Epithelial cell of prostate (primary cell): ENCODE measurements around the gene NDRG2.
A peak's percentile ranks its signal among the peaks of the same experiment; 100 is the strongest.

Source experiments
- DNase-seq: peaks from one replicate; pipeline ENCODE4 v3.0.0-alpha.2; 2011; ENCODE audit warnings: low read depth, low spot score
- H3K27ac ChIP-seq: fragments of 450-650 bp; 2 replicates; pipeline ENCODE4 v1.5.1; 2017; ENCODE audit warnings: mild to moderate bottlenecking

NDRG2 gene

GRCh38 chr14:21024585-21025370, at the start of gene NDRG2:
NDRG2 (minus strand) TSS chr14:21025061; CDS start chr14:21023315, 1,746 bp downstream.
- no peak within 1 kb of the TSS for H3K27ac ChIP-seq
- no peak for DNase-seq

DNA sequence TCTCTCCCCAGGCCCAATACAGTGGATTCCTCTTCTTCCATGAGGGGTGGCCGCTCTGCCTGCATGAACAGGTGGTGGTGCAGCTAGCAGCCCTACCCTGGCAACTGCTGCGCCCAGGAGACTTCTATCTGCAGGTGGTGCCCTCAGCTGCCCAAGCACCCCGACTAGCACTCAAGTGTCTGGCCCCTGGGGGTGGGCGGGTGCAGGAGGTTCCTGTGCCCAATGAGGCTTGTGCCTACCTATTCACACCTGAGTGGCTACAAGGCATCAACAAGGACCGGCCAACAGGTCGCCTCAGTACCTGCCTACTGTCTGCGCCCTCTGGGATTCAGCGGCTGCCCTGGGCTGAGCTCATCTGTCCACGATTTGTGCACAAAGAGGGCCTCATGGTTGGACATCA, 49.1 kb upstream of the NDRG2 start:
- DNase-seq: no peak
- H3K27ac ChIP-seq: no peak overlapping the region

GRCh38 chr14:21072781-21073339, 48.0 kb upstream of the NDRG2 start:
- H3K27ac ChIP-seq: no peak overlapping the region
- DNase-seq: no peak

DNA sequence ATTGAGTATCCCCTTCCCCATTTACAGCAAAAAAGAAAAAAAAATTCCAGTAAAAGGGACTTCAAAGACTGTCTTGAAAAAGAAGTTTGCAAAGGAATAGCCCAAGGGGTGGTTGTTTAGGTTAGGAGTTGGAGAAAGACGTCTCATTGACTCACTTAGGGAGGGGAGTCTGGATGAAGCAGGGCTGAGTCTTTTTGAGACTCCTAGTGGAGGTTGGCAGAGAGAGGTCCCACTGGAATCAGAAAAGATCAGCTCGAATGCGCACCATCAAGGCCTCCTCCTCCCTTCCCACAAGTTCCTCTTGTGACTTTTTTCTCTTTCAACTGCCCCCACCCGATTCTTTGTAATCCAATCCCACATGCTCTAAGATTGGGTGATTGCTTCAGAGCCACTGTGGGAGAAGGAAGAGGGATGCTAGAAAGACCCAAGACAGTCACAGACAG, 47.2 kb upstream of the NDRG2 start:
- DNase-seq: no peak

DNA sequence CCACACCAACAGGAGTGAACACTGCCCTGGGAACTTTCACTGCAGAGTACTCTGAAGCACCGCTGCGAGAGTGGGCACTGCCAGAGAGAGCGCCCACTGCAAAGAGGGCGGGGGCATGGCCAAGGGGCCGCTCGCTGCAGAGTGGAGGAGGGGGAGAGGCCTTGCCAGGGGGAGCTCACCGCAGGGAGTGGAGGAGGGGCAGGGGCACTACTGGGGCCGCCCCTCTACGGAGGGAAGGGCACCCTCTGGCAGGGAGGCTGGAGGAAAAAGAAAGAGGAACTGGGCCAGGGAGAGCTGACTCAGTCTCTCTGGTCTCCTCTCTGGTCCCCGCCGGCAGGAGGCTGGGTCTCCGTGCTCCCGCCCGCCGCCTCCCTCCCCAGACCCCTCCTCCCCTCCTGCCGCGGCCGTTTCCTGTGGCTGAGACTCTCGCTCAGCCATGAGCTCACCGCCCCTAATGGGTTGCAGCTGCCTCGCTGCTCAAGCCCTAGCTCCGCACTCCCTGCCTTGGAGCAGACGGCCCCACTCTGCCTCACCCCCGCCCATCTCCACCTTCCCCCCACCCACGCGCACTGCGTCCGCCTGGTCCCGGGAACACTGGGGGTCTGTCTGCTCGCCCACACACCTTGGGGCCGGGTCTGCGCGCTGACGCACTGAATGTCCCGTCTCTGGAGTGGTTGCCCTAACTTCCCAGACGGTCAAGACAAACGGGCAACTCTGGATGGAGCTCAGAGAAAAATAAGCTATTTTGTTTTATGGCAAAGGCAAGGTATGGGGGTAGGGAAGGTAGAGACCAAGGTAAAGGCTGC, 46.6 kb upstream of the NDRG2 start:
- peak overlapping the region; percentile 49 for H3K27ac ChIP-seq

More for the DNA sequence above, 47.2 kb upstream of the NDRG2 start:
- peak overlapping the region; percentile 49 for H3K27ac ChIP-seq

GRCh38 chr14:21070610-21071224, 45.9 kb upstream of the NDRG2 start:
- peak overlapping the region; percentile 49 for H3K27ac ChIP-seq
- no peak for DNase-seq

More for the DNA sequence above, 46.6 kb upstream of the NDRG2 start:
- DNase-seq: peak; percentile 60

DNA sequence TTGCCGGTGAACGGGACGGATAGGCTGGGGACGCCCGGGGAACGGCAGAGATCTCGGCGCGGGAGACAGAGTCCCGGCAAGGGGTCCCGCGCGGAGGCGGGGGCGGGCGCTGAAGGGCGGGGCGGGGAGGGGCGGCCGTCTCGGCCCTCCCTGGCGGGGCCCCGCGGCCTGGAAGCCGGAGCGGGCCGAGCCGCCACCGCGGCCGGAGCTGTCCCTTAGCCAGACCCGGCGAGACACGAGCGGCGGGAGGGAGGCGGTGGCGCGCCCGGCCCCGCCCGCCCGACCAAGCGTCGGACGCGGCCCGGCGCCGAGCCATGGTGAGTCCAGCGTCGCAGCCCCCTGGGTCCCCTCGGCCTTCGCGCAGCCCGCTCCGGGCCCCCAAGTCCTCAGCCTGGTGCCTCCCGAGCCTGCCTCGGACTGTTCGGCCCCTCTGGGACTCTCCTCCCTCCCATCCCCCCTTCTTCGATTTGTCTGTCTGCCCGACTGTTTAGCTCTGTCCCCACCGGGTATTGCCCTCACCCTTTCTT, 45.3 kb upstream of the NDRG2 start, which contains the start of gene ARHGEF40:
Gene ARHGEF40, plus strand, starts transcription at position 222 of the 527 bp plus-strand sequence. Its CDS starts 93 bp downstream, at position 315.
- H3K27ac ChIP-seq: peak within 1 kb of the TSS; percentile 49
- no peak for DNase-seq

GRCh38 chr14:21069388-21070082, 44.7 kb upstream of the NDRG2 start:
- no peak for DNase-seq
- peak overlapping the region; percentile 49 for H3K27ac ChIP-seq

GRCh38 chr14:21068521-21069387, 43.9 kb upstream of the NDRG2 start:
- no peak overlapping the region for H3K27ac ChIP-seq
- no peak for DNase-seq

DNA sequence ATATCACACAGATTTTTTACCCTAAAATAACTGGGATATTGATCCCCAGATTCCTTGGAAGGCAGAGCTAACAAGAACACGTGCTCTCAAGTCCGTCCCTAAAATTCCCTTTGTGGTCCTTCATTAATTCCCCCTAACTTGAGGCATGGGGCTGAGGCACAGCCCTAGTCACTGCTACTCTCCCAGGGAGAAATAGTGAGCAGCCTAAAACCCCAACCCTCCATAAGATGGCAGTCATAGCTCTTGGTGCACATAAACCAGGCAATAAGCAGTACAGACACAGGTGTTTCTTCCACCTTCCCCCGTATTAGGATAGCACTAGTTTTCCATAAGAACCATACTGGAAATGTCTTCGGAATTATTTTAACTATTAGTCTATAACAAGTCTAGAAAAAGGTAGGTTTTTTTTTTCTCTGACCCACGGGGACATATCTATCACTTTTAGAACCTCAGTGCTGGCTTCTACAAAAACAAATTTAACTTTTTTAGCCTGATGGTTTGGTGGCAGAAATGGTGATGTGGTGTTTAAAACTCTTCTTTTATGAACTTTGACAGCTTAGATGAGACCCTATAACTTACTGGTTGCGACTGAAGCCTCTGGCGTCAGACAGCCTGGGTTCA, 42.1 kb upstream of the NDRG2 start:
- DNase-seq: no peak
- no peak overlapping the region for H3K27ac ChIP-seq

- DNase-seq: no peak
- no peak overlapping the region for H3K27ac ChIP-seq
Observed at GRCh38 chr14:21063479-21063878, 38.6 kb upstream of the NDRG2 start.

DNA sequence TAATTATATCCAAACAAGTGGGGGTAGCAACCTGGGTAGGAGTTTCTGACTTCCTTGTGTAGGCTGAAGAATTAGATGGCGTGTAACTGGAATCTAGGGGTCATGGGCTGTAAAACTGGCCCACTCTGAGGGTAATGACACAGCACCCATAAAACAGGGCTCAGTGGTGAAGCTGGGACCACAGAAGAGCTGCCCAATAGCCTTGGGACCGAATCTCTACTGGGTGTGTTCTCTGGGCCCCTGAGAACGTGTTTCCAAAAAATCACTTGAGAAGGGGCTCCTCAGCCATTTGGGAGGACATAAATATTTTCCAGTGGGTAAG, 36.4 kb upstream of the NDRG2 start:
- DNase-seq: no peak
- H3K27ac ChIP-seq: no peak overlapping the region

- no peak overlapping the region for H3K27ac ChIP-seq
Observed at GRCh38 chr14:21060614-21061346, 35.9 kb upstream of the NDRG2 start.

DNA sequence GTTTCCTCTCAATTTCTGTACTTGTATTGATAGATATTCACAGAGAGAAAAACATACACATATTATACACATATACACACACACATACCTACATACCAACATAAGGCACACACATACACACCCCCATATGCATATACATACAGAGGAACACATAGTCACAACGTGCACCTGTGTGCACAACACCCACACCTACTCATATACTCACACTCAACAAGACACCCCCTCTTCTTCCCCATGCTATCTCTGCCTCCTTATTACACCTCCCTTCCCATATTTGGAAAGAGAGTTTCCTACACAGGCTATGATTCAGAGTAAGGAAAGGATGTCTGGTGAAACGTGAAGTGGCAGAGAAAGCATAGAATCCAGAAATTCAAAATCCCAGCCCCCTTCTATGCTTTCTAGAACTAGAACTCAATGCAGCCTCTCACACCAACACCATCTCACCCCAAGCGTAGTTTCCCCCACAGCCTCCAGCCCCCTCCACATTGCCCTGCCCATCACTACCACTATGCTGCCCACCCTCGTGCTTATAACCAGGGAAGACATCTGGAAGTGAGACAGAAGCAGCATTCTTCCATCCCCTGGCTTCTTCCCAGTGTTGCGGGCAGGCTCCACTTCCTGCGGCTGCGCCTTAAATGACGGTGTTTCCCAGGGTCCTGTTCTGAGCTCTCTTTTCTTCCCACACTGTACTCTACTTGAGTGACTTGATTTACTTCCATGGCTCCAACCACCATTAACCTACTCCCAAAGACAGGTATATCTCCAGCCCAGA, 35.2 kb upstream of the NDRG2 start:
- no peak overlapping the region for H3K27ac ChIP-seq
- no peak for DNase-seq

More at GRCh38 chr14:21060614-21061346, 35.9 kb upstream of the NDRG2 start:
- DNase-seq: no peak

DNA sequence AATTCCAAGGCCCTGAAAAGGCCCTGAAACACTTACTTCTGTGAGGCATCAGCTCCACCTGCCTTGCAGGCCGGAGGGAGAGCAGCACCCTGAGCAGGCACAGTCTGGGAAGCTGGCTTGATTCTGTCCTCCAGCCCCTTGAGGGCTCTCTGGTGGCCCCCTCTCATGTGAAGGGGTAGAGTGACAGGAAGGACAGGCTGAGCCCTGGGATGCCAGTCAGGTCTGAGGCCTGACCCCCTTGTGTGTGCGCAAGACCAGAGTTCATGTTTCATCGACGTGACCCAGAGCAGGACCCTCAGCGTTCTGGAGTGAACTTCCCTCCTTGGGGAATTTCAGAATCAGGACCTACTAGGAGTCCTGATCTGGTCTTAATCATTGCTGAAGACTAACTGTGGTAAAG, 34.0 kb upstream of the NDRG2 start:
- no peak for DNase-seq
- H3K27ac ChIP-seq: no peak overlapping the region

DNA sequence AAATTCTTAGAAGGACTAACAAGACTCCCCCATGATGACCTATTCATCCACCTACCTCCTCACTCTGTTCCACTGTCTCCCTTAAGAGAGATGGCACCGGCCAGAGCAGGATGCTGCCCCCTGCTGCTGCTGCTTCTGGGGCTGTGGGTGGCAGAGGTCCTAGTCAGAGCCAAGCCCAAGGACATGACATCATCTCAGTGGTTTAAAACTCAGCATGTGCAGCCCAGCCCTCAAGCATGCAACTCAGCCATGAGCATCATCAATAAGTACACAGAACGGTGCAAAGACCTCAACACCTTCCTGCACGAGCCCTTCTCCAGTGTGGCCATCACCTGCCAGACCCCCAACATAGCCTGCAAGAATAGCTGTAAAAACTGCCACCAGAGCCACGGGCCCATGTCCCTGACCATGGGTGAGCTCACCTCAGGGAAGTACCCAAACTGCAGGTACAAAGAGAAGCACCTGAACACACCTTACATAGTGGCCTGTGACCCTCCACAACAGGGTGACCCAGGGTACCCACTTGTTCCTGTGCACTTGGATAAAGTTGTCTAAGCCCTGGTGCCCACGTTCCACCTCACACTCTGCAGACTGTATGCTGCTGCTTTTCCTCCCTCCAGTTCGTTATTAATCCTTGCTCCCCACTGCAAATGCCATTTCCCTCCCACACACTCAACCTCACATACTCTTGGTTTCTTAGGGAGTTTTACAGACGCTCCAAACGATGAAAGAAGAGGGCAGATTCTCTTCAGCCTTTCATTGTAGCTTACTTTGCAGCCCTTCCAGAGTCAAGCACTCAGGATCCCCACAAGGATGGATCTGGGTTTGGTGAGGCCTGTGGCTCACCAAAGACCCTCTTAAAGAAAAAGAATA, 33.2 kb upstream of the NDRG2 start, which contains the start of gene RNASE8:
Gene RNASE8, plus strand, starts transcription at position 20 of the 873 bp plus-strand sequence. Its CDS starts 71 bp downstream, at position 91.
- DNase-seq: no peak
- H3K27ac ChIP-seq: no peak within 1 kb of the TSS
